B cell (primary cell): ENCODE measurements around the gene ERP29.

ENCODE experiments used
- EZH2 ChIP-seq: IDR thresholded peaks from 2 replicates; pipeline ENCODE4 v1.6.1; 2012; ENCODE audit warnings: borderline replicate concordance, low read depth, mild to moderate bottlenecking, moderate library complexity, low read length; ENCODE audit not compliant: insufficient read depth, poor library complexity, severe bottlenecking
- TF ChIP-seq, protein P1 (sequence below): fragments of 200-600 bp; IDR thresholded peaks from one replicate; pipeline ENCODE4 v1.8.0; 2022; ENCODE audit warnings: antibody characterized with exemption, mild to moderate bottlenecking

DNA sequence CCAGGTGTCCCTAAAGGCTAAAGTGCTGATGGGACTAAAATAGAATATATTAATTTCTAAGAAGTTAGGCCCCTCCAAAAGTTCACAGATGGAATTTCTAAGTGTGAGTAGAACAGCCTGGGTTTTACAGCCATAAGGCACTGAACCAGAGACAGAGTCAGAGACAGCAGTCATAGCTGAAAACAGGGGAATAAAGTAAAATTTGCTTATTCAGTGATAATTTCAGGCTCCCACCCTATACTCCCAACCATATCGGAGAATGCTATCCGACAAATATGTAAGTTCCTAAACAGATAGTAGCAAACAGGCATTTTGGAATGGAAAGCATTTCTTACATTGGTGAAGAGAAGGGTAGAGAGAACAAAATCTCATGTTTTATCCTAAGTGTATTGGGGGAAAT is 50.0 kb downstream of the ERP29 start:
- TF ChIP-seq, protein P1, sequence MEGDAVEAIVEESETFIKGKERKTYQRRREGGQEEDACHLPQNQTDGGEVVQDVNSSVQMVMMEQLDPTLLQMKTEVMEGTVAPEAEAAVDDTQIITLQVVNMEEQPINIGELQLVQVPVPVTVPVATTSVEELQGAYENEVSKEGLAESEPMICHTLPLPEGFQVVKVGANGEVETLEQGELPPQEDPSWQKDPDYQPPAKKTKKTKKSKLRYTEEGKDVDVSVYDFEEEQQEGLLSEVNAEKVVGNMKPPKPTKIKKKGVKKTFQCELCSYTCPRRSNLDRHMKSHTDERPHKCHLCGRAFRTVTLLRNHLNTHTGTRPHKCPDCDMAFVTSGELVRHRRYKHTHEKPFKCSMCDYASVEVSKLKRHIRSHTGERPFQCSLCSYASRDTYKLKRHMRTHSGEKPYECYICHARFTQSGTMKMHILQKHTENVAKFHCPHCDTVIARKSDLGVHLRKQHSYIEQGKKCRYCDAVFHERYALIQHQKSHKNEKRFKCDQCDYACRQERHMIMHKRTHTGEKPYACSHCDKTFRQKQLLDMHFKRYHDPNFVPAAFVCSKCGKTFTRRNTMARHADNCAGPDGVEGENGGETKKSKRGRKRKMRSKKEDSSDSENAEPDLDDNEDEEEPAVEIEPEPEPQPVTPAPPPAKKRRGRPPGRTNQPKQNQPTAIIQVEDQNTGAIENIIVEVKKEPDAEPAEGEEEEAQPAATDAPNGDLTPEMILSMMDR = no peak
- TF ChIP-seq EZH2 = no peak
